ENCODE results near the gene LRRIQ3.
A peak's percentile ranks its signal among the peaks of the same experiment; 100 is the strongest.
"Not testable (repeated sequence)": the region's sequence is repeated elsewhere in the genome, so short reads cannot be mapped to it uniquely, and the experiment has no call there.

The LRRIQ3 gene, protein sequence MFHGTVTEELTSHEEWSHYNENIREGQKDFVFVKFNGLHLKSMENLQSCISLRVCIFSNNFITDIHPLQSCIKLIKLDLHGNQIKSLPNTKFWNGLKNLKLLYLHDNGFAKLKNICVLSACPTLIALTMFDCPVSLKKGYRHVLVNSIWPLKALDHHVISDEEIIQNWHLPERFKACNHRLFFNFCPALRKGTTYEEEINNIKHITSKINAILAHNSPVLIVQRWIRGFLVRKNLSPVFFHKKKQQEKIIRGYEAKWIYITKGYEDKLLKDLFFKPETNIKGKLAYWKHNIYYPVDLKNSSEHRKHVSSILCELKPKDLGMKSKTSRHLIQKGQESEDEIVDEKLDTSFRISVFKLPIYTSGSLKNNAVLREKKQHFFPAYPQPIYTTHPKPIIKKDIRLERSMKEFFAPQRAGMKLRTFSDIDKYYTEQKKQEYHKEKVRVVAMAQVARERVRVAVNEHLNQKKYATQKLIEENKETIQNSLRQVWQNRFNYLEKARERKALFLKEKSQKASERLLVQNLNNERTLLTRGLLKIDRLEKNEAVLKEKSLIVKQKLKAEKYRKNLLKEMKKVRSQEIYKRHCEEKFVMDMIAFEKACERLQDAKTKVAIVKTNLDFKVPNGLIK

GRCh38 chr1:74197657-74198552 lies at the start of gene LRRIQ3, which contains the start of gene FPGT:
Gene LRRIQ3 (minus strand): TSS chr1:74198176. CDS start chr1:74183684, 14,492 bp downstream.
Gene FPGT (plus strand): TSS chr1:74198242. CDS start chr1:74198279, 37 bp downstream.
- peak; percentile 94 for DNase-seq (ENCODE audit: low spot score)

- no peak for DNase-seq (ENCODE audit: low spot score)
Measured at GRCh38 chr1:74246315-74246714, 48.3 kb upstream of the LRRIQ3 start.

DNA sequence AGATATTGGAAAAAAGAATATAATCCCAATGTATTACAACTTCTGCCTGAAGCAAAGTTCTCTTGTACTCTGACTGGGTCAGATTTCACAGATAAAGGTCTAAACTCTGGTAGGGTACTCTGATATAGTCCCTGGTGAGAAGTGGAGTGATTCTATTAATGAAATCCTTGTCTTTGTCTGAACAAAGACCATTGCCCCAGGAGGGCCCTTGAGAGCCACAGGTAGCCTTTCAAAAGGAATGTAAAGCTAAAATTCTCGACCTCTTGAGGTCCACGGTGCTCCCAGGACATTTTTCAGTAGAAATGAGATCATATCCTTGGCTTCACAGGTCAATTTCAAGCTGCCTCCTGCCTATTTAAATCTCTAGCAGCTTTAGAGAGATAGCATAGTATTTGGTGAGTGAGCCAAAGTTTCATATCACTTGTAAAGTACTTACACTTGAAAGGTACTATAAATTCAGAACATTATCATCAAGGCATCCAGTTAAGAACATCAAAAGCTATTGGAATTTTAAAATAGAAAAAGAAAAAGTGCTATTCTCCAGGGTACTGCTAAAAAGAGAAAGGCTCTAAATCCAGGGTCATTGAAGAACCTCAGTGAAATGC lies 47.3 kb upstream of the LRRIQ3 start:
- DNase-seq (ENCODE audit: low spot score), result no peak

- DNase-seq (ENCODE audit: low spot score), result no peak
Measured at GRCh38 chr1:74237787-74238186, 39.8 kb upstream of the LRRIQ3 start.

DNA sequence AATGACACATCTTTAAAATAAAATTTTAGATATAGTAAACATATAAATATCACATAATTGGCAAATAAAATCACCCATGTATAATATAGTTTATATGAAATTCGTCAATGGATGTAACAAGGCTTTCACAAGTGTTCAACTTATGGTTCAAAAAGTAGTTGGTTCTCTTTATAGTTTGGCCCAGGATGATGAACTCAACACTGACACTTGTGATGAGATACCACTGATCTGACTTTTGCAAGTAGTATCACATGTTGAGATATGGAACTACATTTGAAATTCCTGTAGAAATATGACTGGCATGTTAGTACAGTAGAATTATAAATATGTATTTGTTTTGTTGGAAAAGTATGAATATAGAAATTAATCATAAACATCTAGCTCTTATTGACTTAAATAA lies 39.1 kb upstream of the LRRIQ3 start:
- no peak for DNase-seq (ENCODE audit: low spot score)

DNA sequence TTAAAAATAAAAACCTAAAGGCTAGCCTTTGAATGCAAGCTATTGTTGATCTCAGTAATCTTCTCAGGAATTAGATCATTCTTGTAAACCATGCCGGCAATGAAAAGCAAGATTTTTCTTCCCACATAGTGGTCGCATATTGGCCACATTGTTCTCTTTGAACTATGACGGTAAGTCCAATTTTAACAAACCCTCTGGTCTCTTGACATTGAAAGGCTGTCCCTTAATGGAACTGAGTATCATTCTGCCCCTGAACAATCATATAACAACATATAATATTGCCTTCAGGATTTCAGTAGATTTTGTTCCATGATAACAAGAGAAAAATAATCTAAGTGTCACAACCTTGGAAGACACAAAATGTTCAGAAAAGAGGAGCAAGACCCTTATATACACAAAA lies 38.5 kb upstream of the LRRIQ3 start:
- DNase-seq (ENCODE audit: low spot score), result no peak

DNA sequence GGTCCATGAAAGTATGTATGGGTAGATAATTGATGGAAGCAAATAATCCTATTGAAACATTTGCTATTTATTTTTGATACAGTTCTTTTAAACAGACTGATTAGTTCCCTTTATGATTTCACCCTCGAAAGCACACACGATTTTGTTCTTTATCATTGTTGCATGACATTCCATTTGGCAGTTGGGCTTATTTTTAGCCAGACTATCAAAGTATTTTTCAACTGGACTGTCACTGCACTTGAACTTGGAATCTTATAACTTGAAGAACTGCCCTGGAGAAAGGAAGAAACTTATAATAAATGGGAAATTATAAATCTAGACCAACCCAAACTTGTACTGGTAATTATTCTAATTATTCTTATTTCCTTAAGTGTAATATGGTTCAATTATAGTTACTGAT lies 37.2 kb upstream of the LRRIQ3 start, which contains the start of gene TNNI3K:
Gene TNNI3K (plus strand): TSS at position 235 of the 400 bp plus-strand sequence. CDS start 65 bp downstream, at position 300.
- no peak for DNase-seq (ENCODE audit: low spot score)

DNA sequence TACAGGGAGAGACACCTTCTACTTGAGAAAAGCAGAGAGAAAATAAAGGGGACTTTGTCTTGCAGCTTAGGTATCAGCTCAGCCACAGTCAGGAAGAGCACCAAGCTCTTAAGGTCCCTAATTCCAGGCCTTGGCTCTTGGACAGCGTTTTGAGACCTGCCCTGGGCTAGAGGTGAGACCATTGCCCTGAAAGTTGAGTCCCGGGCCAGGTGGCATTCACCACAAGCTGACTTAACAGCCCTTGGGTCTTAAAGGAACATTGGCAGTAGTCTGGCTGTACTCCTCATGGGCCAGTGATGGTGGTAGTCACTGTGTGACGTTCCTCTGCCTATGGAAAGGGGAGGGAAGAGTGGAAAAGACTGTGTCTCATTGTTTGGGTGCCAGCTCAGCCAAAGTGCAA lies 25.5 kb upstream of the LRRIQ3 start:
- no peak for DNase-seq (ENCODE audit: low spot score)

- no peak for DNase-seq (ENCODE audit: low spot score)
Measured at GRCh38 chr1:74222701-74223100, 24.7 kb upstream of the LRRIQ3 start.

DNA sequence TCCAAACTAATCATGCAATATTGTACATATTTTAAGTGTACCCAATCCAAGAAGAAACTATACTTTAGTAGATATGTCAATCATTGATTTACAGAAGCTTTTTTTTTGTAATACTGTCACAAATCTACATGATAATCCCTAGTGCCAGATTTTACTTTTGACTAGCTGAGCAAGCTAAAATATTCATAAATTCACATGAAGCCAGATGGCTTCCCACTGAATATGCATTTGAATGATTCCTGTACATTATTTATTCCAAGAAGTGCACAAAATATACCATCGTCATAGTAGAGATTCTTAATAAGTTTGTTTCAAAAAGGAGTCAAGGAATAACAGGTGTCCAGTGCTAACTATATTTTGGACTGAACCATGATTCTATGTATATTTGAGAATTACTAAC lies 17.3 kb upstream of the LRRIQ3 start:
- DNase-seq (ENCODE audit: low spot score), result no peak

DNA sequence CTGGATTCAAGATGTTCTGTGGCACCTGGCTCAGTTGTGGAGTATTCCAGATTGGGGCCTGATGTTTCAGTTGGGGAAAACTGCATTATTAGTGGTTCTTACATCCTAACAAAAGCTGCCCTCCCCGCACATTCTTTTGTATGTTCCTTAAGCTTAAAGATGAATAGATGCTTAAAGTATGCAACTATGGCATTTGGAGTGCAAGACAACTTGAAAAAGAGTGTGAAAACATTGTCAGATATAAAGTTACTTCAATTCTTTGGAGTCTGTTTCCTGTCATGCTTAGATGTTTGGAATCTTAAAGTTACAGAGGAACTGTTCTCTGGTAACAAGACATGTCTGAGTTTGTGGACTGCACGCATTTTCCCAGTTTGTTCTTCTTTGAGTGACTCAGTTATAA lies 7.3 kb upstream of the LRRIQ3 start:
- DNase-seq (ENCODE audit: low spot score), result no peak

DNA sequence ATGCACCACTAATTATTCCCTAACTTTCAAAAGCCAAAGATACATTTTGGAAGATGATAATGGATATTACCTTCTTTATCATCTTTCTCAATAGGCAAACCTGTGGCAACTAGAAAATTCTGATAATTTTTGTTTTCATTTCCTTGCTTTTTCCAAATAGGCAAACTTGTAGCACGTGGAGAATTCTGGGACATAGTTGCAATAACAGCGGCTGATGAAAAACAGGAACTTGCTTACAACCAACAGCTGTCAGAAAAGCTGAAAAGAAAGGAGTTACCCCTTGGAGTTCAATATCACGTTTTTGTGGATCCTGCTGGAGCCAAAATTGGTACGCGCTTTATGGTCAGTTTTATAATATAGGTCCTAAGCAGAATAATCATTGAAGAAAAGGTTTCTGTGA lies 1.5 kb upstream of the LRRIQ3 start:
- no peak for DNase-seq (ENCODE audit: low spot score)

DNA sequence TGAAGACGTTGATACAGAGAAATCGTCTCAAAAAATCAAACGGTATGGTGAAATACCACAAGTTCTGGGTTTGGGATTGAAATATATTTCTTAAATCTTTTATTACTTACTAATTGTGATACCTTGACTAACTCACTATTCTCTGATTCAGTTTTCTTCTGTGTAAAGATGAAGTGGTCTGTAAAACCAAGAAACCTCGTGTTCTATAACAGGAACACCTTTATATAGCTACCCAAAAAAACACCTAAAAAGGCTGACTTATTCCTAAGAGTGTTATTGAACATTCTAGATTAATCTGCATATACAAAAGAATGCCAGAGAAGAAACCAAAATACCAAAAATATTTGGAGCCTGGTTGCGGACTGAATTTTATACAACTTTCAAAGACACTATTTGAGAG lies 721 bp downstream of the LRRIQ3 start:
- DNase-seq (ENCODE audit: low spot score), result no peak

- no peak for DNase-seq (ENCODE audit: low spot score)
Measured at GRCh38 chr1:74195339-74195738, 2.6 kb downstream of the LRRIQ3 start.

GRCh38 chr1:74193908-74194307 lies 4.1 kb downstream of the LRRIQ3 start:
- no peak for DNase-seq (ENCODE audit: low spot score)

GRCh38 chr1:74180490-74180889 lies 17.5 kb downstream of the LRRIQ3 start:
- no peak for DNase-seq (ENCODE audit: low spot score)

DNA sequence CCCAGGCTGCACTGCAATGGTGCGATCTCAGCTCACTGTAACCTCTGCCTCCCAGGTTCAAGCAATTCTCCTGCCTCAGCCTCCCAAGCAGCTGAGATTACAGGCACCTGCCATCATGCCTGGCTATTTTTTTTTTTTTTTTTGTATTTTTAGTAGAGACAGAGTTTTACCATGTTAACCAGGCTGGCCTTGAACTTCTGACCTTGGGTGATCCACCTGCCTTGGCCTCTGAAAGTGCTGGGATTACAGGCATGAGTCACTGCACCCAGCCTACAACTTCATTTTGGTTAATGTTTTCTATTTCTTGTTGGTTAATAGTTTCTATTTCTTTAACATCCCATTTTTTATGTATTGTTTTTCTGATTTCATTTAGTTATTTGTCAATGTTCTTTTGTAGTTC lies 23.6 kb downstream of the LRRIQ3 start:
- not testable (repeated sequence) for DNase-seq (ENCODE audit: low spot score)

- no peak for DNase-seq (ENCODE audit: low spot score)
Measured at GRCh38 chr1:74162333-74162732, 35.6 kb downstream of the LRRIQ3 start.

GRCh38 chr1:74161497-74161896 lies 36.5 kb downstream of the LRRIQ3 start:
- DNase-seq (ENCODE audit: low spot score), result no peak

DNA sequence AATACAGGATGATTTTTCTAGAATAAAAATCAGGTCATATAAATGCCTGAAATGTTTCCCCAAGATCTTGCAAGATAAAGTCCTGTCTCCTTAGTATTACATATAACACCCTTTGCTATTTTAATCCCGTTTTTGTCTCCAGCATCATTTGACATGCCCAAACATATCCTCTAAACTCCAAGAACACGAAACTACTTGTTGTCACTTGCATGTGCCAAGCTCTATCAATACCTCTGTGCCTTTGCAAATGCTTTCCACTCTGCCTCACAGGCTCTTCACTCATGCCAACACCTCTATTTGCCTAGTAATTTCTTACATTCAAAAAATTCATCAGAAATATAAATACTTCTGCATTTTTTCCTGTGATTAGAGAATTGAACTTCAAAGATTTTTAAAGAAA lies 37.9 kb downstream of the LRRIQ3 start:
- DNase-seq (ENCODE audit: low spot score), result no peak

DNA sequence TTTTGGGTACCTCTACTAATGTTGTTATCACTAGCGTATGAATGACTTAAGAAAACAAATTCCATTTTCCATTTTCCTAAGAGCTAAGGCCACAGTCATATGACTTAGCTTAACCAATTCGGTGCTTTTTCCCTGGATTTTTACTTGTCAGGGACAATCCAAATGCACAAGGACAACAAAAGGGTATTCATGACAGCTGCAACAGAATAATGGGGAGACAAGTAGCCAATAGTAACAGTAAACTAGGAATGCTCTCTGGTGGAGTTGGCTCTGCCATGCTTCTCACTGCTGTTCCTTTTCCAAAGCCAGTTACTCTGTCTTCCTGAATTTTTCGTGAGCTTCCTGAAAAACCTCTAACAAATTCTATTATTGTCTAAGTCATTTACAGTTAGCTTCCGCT lies 52.9 kb downstream of the LRRIQ3 start:
- peak; percentile 61 for DNase-seq (ENCODE audit: low spot score)

- not testable (repeated sequence) for DNase-seq (ENCODE audit: low spot score)
Measured at GRCh38 chr1:74117370-74117769, 80.6 kb downstream of the LRRIQ3 start.
